ENCODE data around the gene TFF3.
A peak's percentile ranks its signal among the peaks of the same experiment; 100 is the strongest.

Gene TFF3

DNA sequence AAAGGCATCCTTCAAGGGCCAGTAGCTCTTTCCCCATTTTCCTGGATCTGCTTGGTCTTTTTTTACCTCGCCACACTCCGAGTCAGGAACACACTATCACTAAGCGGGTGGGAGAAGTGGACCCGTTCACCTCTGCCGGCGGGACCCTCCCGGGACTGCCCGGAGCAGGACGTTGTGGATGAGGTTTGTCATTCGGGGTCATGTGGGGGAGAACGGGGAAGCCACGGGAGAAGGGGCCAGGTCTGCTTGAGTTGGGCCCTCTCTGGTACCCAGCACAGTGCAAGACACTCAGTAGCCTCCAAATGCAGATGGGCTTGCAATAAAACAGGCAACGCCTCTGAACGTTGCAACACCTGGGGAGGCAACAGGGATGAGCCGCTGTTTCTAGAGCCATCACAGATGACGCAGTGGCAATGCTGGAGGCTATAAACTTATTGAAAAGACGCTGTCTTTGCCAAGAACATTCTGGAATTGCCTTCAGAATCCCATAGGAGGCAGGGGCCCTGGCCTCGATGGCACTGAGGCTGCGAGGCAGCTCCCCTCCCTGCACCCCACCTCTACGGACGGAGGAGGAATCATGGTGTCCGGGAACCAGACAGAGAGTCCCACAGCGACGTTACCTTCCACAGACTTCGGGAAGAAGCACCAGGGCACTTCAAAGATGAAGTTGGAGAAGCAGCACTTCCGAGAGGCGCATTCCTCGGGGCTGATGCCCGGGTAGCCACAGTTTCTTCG lies 31.8 kb upstream of the TFF3 start:
- no peak for DNase-seq

GRCh38 chr21:42346441-42346840 lies 31.2 kb upstream of the TFF3 start:
- DNase-seq = no peak

DNA sequence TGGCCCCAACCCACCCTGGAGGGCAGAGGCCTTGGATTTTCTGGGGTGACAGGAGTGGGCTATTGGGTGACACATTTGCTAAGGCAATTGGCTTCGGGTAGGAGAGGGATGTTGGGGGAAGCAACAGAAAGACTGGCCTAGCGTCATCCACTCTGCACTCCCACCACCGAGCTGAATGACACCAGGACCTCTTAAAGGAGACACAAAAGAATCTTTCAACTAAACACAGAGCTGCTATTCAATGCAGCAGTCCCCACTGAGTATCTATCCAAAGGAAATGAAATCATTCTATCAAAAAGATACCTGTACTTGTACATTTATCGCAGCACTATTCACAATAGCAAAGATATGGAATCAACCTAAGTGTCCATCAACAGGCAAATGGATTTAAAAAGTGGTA lies 29.4 kb upstream of the TFF3 start:
- no peak for DNase-seq

DNA sequence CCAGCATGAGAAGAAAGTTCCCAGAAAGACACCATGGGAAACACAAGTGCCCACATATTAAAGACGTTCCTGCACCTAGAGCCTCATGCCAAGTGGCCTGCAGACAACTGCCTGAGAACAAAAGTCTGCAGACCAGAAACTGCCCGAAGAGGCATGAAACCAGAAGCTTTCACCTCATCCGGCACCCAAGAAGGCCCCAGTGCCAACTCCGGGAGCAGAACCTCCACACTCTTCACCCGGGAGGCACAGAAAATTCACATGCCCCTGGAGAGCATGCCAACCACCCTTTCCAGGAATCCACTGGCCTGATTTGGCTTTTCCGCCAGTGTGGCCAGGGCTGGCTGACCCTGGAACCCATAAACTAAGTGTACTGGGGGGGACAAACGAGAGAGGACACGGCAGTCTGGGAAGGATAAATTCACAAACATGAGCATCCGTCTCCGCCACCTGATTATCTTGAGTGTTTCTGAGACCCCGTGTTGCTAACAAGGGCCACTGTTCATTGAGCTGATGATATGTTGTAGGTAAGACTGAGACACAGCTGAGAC lies 28.8 kb upstream of the TFF3 start:
- DNase-seq = no peak

GRCh38 chr21:42343556-42343955 lies 28.3 kb upstream of the TFF3 start:
- no peak for DNase-seq

DNA sequence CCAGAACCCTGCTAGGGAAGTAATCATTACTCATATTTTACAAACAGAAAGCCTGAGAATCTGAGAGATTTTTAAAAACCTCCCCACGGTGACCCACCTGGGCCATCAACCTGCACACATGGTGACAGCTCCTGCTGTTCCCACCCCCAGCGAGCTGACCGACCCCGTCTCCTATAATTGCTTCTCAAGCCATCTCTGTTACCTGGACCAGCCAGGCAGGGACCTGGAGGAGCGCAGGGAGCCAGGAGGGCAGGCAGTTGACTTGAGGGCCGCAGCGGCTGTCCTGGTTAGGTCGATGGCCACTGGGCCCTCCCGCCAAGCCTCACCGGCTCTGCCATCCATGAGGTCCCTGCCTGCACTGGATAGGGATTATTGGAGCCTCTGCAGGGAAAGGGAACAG lies 27.9 kb upstream of the TFF3 start:
- DNase-seq = no peak

DNA sequence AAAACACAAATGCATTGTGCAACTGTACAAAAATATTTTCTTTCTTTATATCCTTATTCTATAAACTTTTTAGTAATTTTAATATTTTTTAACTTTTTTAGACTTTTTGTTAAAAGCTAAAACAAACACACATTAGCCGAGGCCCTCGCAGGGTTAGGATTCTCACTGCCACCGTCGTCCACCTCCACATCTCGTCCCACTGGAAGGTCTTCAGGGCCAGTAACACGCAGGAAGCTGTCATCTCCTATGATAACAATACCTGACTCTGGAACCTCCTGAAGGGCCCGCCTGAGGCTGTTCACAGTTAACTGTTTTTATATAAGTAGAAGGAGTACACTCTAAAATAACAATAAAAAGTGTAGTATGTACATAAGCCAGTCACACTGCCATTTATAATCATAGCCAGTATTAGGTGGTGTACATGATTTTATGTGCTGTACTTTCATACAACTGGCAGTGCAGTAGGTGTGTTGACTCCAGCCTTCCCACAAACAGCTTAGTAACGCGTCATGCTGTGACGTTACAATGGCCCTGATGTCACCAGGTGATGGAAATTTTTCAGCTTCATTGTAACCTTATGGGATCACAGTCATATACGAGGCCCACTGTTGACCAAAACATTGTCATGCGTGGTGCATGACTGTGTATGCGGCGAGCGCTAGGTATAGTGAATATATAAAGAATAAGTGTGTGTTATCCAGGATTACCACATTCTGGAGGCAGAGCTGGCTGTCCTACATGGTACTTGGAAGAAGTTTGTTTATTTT lies 26.8 kb upstream of the TFF3 start:
- no peak for DNase-seq

DNA sequence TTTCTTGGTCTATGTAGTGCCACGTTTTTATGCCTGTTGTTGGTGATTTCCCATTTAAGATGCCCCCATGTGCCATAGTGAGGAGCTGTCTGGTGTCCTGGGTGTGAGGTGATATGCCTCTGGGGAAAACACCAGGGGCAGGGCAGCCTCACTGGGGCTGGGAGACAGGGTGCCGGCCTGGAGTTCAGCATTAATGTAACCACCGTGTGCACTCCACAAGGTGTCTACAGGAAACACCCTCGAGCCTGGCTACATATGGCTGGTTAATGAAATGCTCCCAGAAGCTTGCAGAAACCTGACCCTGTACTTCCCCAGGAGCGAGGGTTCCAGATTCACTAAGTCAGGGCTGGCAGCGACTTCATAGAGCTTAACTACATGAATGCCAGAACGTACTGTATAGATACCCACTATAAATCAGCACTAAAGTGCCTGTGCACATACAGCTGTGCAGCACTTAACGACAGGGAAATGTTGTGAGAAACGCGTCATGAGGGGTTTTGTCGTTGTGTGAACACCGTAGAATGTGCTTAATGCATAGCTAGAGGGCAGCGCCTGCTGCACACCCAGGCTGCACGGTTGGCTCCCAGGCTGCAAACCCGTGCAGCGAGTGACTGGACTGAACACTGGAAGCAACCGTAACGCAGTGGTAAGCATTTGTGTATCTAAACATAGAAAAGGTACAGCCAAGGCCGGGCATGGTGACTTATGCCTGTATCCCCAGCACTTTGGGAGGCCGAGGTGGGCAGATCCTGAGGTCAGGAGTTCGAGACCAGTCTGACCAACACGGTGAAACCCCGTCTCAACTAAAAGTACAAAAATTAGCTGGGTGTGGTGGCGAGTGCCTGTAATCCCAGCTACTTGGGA lies 25.2 kb upstream of the TFF3 start:
- DNase-seq = no peak

- DNase-seq = peak; percentile 12 to 19
These were observed 23.8 kb upstream of the TFF3 start for GRCh38 chr21:42338729-42339715.

- peak; percentile 89 to 91 for DNase-seq
These were observed 22.9 kb upstream of the TFF3 start for GRCh38 chr21:42337830-42338728.

DNA sequence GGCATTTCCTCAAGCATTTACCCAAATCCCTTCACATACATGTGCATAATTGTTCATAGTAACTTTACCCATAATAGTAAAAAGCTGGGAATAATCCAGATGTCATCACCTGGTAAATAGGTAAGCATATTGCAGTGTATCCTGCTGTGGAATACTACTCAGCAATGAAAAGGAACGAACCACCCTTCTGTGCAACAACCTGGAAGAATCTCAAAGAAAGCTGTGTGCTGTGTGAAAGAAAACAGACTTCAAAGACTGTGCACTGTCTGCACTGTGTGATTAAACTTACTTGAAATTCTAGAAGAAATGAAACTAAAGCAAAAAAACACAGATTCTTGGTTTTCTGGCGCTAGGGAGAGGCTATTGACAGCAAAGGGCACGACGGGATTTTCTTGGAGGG lies 22.1 kb upstream of the TFF3 start:
- no peak for DNase-seq

- no peak for DNase-seq
These were observed 20.8 kb upstream of the TFF3 start for GRCh38 chr21:42336054-42336453.

- no peak for DNase-seq
These were observed 17.5 kb upstream of the TFF3 start for GRCh38 chr21:42332557-42333317.

GRCh38 chr21:42331660-42332059 lies 16.5 kb upstream of the TFF3 start:
- no peak for DNase-seq

GRCh38 chr21:42330380-42331371 lies 15.5 kb upstream of the TFF3 start:
- no peak for DNase-seq

- DNase-seq = no peak
These were observed 9.7 kb upstream of the TFF3 start for GRCh38 chr21:42324896-42325295.

DNA sequence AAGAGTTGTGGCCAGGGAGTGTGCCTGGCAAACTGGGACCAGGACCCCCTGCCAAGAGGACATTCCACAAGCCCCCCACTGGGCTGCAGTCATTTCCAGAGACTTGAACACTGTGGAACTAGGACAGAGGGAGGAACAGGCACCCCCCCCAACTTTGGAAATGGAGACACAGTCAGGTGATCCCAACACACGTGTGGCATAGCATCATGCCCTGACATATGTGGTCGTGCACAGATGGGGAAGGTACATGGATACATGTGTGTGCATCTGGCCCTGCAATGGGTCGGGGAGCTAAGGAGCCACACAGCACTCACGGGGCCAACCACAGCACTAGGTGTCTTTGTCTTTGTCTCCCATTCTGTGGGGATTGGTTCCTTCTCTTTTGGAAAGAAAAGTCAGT lies 6.6 kb upstream of the TFF3 start:
- DNase-seq = no peak

- no peak for DNase-seq
These were observed 6.0 kb upstream of the TFF3 start for GRCh38 chr21:42321231-42321630.

DNA sequence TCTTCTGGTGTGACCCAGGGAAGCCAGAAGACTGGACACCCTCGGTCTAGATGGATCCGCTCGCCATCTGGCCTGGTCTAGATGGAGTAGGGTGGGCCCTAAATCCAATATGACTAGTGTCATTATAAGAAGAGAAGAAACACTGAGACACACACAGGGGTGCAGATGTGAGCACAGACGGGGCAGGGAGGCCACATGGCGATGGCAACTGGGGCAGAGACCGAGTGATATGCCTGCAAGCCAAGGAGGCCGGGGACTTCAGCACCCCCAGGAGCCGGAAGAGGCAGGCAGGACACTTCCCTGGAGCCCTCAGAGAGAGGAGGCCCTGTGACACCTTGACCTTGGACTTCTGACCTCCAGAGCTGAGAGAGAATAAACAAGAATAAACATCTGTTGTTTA lies 5.6 kb upstream of the TFF3 start:
- DNase-seq = no peak

Data from activated CD4-positive, alpha-beta T cell treated with anti-CD3 and anti-CD28 coated beads, Interleukin-2, amount 50 U/mL, for 48 hours (primary cell).